SU-DHL-6 (cell line): Measurements from ENCODE around the gene RRBP1.

Experiments
- H2AFZ ChIP-seq: fragments of 200-600 bp; sonication (generic); 2 replicates; pipeline ENCODE4 v1.6.1; 2014; ENCODE audit warnings: low read depth, mild to moderate bottlenecking, moderate library complexity, mixed read lengths, antibody characterized with exemption, low read length; ENCODE audit not compliant: severe bottlenecking
- H3F3A ChIP-seq: fragments of 200-600 bp; shearing (Covaris generic); 2 replicates; pipeline ENCODE4 v1.6.0; 2016; ENCODE audit warnings: antibody characterized with exemption, mild to moderate bottlenecking; ENCODE audit not compliant: insufficient read depth
- H3K27ac ChIP-seq: fragments of 200-600 bp; sonication (generic); 2 replicates; pipeline ENCODE4 v1.5.1; 2016; ENCODE audit warnings: low read depth, mild to moderate bottlenecking, low read length, moderate library complexity, mixed read lengths
- H3K27me3 ChIP-seq: fragments of 200-600 bp; sonication (generic), shearing (Covaris generic); 2 replicates; pipeline ENCODE4 v1.6.0; 2014; ENCODE audit warnings: mild to moderate bottlenecking, low read length
- H3K36me3 ChIP-seq: fragments of 200-600 bp; sonication (generic); 2 replicates; pipeline ENCODE4 v1.6.1; 2014; ENCODE audit warnings: mild to moderate bottlenecking, low read length, mixed read lengths
- H3K4me2 ChIP-seq: fragments of 300-600, 200-600 bp; shearing (Covaris generic), sonication (generic); 2 replicates; pipeline ENCODE4 v1.6.0; 2014; ENCODE audit warnings: low read length, low read depth, mild to moderate bottlenecking; ENCODE audit not compliant: poor library complexity, severe bottlenecking
- H3K4me3 ChIP-seq: fragments of 200-600 bp; sonication (generic); 2 replicates; pipeline ENCODE4 v1.5.1; 2014; ENCODE audit warnings: antibody characterized with exemption, low read length, mild to moderate bottlenecking, mixed read lengths; ENCODE audit not compliant: insufficient read depth, poor library complexity, severe bottlenecking
- H3K79me2 ChIP-seq: fragments of 200-600 bp; sonication (generic); 2 replicates; pipeline ENCODE4 v1.6.1; 2014; ENCODE audit warnings: mild to moderate bottlenecking, low read length, moderate library complexity; ENCODE audit not compliant: insufficient read depth
- H3K9ac ChIP-seq: fragments of 200-600 bp; sonication (generic); 2 replicates; pipeline ENCODE4 v1.7.0; 2014; ENCODE audit warnings: mild to moderate bottlenecking, low read length
- H3K9me2 ChIP-seq: fragments of 200-600 bp; sonication (generic); replicated peaks from 2 replicates; pipeline ENCODE4 v1.6.1; 2014; ENCODE audit warnings: low read length; ENCODE audit not compliant: insufficient read depth
- H3K9me3 ChIP-seq: fragments of 200-600 bp; sonication (generic); 2 replicates; pipeline ENCODE4 v1.6.1; 2014; ENCODE audit warnings: low read length, mixed read lengths; ENCODE audit not compliant: insufficient read depth
- H4K20me1 ChIP-seq: fragments of 200-600 bp; sonication (generic); 2 replicates; pipeline ENCODE4 v1.6.1; 2014; ENCODE audit warnings: low read depth, mild to moderate bottlenecking, antibody characterized with exemption, low read length, moderate library complexity, mixed read lengths
- CTCF ChIP-seq: fragments of 200-600 bp; sonication (generic); IDR thresholded peaks from one replicate; pipeline ENCODE4 v1.5.1; 2017; ENCODE audit warnings: antibody characterized with exemption, mild to moderate bottlenecking, low read length, moderate library complexity; ENCODE audit not compliant: insufficient read depth, poor library complexity, severe bottlenecking
- EZH2phosphoT487 ChIP-seq: fragments of 200-600 bp; sonication (generic), shearing (Covaris generic); conservative IDR thresholded peaks from 2 replicates; pipeline ENCODE4 v1.6.1; 2018; ENCODE audit warnings: mild to moderate bottlenecking, antibody characterized with exemption, low read length, moderate library complexity, mixed read lengths

RRBP1 gene

GRCh38 chr20:17622086-17622850, 59.8 kb downstream of the RRBP1 start:
- Histone ChIP-seq H4K20me1 (no peaks in the 10 kb centered on the region), H3K4me2 (no peak overlapping the region), H3K27me3 (no peaks in the 10 kb centered on the region), H3K9me2 (no peaks in the 10 kb centered on the region), H3K4me3 (no peak overlapping the region), H2AFZ (no peak overlapping the region), H3F3A (no peaks in the 10 kb centered on the region), H3K27ac (no peak overlapping the region), H3K9me3 (no peaks in the 10 kb centered on the region), H3K36me3 (no peaks in the 10 kb centered on the region), H3K9ac (no peak overlapping the region), H3K79me2 (no peaks in the 10 kb centered on the region)
- TF ChIP-seq EZH2phosphoT487: no peak
- TF ChIP-seq CTCF: no peak

- no peak overlapping the region for H3K4me2 ChIP-seq
- no peaks in the 10 kb centered on the region for H3K27me3 ChIP-seq
- no peak overlapping the region for H3K27ac ChIP-seq
- TF ChIP-seq CTCF: no peak
- no peak for TF ChIP-seq EZH2phosphoT487
- no peak overlapping the region for H2AFZ ChIP-seq
- no peaks in the 10 kb centered on the region for H3K36me3 ChIP-seq
- no peak overlapping the region for H3K9ac ChIP-seq
- no peaks in the 10 kb centered on the region for H3K79me2 ChIP-seq
- no peaks in the 10 kb centered on the region for H3K9me2 ChIP-seq
- no peaks in the 10 kb centered on the region for H3F3A ChIP-seq
- H4K20me1 ChIP-seq: no peaks in the 10 kb centered on the region
- H3K4me3 ChIP-seq: no peak overlapping the region
- H3K9me3 ChIP-seq: no peaks in the 10 kb centered on the region
Measured at GRCh38 chr20:17621229-17621968, 60.6 kb downstream of the RRBP1 start.

DNA sequence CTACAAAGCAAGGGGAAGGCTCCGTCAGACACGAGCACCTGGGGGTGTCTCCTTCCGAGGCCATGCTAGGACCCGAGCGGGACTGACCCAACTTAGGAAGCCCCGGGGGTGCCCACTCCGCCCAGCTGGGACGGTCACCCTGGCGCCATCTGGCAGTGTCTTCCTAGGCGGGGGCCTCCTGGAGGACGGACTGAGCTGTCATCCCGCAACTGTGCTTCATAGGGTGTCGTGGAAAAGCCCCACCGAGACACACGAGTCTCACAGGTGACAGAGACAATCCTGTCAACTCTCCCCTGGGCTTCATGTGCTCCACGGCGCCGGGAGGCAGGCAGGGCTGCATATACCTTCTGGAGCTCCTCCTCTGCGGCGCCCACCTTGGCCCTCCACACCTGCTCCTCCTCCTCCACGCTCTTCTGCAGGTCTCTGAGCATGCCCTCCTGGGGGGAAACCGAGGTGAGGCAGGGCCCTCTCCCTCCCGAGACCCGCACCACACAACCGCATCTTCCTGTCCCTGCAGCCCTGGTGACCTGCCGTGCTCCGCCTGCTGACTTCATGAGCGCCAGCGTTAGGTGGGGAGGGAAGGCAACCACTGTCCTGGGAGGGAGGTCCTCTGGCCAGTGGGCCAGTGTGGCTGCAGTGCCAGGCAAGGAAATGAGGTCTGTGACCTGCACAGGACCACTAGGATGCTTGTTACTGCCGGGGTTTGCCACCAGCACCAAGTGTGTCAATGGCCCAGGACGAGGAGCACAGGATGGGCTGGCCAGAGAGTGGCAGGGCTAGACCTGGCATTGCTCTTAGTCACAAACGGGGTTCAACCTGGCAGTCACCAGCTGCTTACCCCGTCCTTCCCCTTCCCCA, 61.4 kb downstream of the RRBP1 start:
- no peak overlapping the region for H3K4me2 ChIP-seq
- H3K9ac ChIP-seq: no peak overlapping the region
- H3K27ac ChIP-seq: no peak overlapping the region
- H3K27me3 ChIP-seq: no peaks in the 10 kb centered on the region
- H3F3A ChIP-seq: no peaks in the 10 kb centered on the region
- no peak overlapping the region for H2AFZ ChIP-seq
- H3K4me3 ChIP-seq: no peak overlapping the region
- H3K9me3 ChIP-seq: no peaks in the 10 kb centered on the region
- no peaks in the 10 kb centered on the region for H3K79me2 ChIP-seq
- H3K9me2 ChIP-seq: no peaks in the 10 kb centered on the region
- no peaks in the 10 kb centered on the region for H3K36me3 ChIP-seq
- TF ChIP-seq CTCF (no peak), EZH2phosphoT487 (no peak)
- H4K20me1 ChIP-seq: no peaks in the 10 kb centered on the region
